GM12878 (cell line): Measurements from ENCODE around the gene BORCS6. TPM values are rescaled to one million over a fixed set of nuclear protein-coding genes. Genes with fewer than 3 reads are reported as not detected.

Experiments
- ATAC-seq: fragments of 200-7000 bp; cut with Tn5 transposase; 3 replicates; pipeline ENCODE4 v1.9.1; 2020; ENCODE audit warnings: mild to moderate bottlenecking, moderate library complexity
- BruUV-seq: library from RNA; stranded (reverse); fragments of 400-500 nt; replicated peaks from 2 replicates; lab custom pipeline; 2021; lab: Mats Ljungman, UMichigan
- CTCF ChIA-PET: fragments of 300-600 bp; sonication (Branson Sonifier 250); formaldehyde crosslinking; extraction: SDS; loops from one replicate; lab custom pipeline; 2021; ENCODE audit warnings: inconsistent platforms; lab: Yijun Ruan, JAX
- POLR2A ChIA-PET: fragments of 350-600 bp; formaldehyde crosslinking; extraction: SDS; loops from one replicate; lab custom pipeline; 2021; ENCODE audit warnings: inconsistent platforms; lab: Charles Lee
- RAD21 ChIA-PET: fragments of 300-600 bp; sonication (Branson Sonifier 250); formaldehyde crosslinking; loops from one replicate; lab custom pipeline; 2023; ENCODE audit warnings: antibody characterized with exemption; ENCODE audit not compliant: unreplicated experiment; lab: Charles Lee
- SMC1A ChIA-PET: fragments of 300-600 bp; sonication (Branson Sonifier 250); formaldehyde crosslinking; loops from one replicate; lab custom pipeline; 2023; ENCODE audit not compliant: unreplicated experiment, uncharacterized antibody; lab: Charles Lee
- DNase-seq: peaks from one replicate; pipeline ENCODE4 v3.0.0-alpha.2; 2011; ENCODE audit warnings: low read depth, low spot score
- FAIRE-seq: peaks from 3 replicates; lab custom pipeline; 2011; peaks lifted over from hg19 to GRCh38; lab: Jason Lieb, UNC
- H2AFZ ChIP-seq: 2 replicates; pipeline ENCODE4 v1.6.0; 2011; ENCODE audit warnings: low read depth, low read length, control low read depth; ENCODE audit not compliant: control insufficient read depth
- H3K27ac ChIP-seq: 2 replicates; pipeline ENCODE4 v1.5.1; 2011; ENCODE audit warnings: control low read depth; ENCODE audit not compliant: control insufficient read depth, insufficient read depth
- H3K27me3 ChIP-seq, 2 experiments: replicated peaks in 1 of 2; 2 replicates each; pipeline versions ENCODE4 v1.6.0 to v1.6.1; 2011; ENCODE audit warnings: low read length in 1 of 2; ENCODE audit not compliant: control insufficient read depth in 2 of 2, insufficient read depth in 2 of 2
- H3K36me3 ChIP-seq, 2 experiments: 2 replicates each; pipeline ENCODE4 v1.5.1; 2011; ENCODE audit warnings: low read length in 1 of 2; ENCODE audit not compliant: control insufficient read depth in 2 of 2, insufficient read depth in 2 of 2
- H3K4me1 ChIP-seq: 2 replicates; pipeline ENCODE4 v1.6.1; 2011; ENCODE audit warnings: mild to moderate bottlenecking, low read length, moderate library complexity, mixed read lengths; ENCODE audit not compliant: control insufficient read depth, insufficient read depth
- H3K4me2 ChIP-seq: 2 replicates; pipeline ENCODE4 v1.6.0; 2011; ENCODE audit warnings: control low read depth; ENCODE audit not compliant: control insufficient read depth, insufficient read depth
- H3K4me3 ChIP-seq: fragments of 200-600 bp; sonication (generic); 2 replicates; pipeline ENCODE4 v1.5.1; 2016
- H3K79me2 ChIP-seq: 2 replicates; pipeline ENCODE4 v1.6.0; 2011; ENCODE audit warnings: low read length; ENCODE audit not compliant: control insufficient read depth, insufficient read depth
- H3K9ac ChIP-seq: 2 replicates; pipeline ENCODE4 v1.8.0; 2011; ENCODE audit warnings: low read length, control low read depth, mixed read lengths; ENCODE audit not compliant: control insufficient read depth, insufficient read depth
- H3K9me3 ChIP-seq: replicated peaks from 3 replicates; pipeline ENCODE4 v1.5.1; 2011; ENCODE audit warnings: mild to moderate bottlenecking, low read length; ENCODE audit not compliant: control insufficient read depth, insufficient read depth
- H4K20me1 ChIP-seq: 2 replicates; pipeline ENCODE4 v1.6.0; 2011; ENCODE audit not compliant: control insufficient read depth, insufficient read depth
- BCLAF1 ChIP-seq: fragments of 450-650 bp; IDR thresholded peaks from 2 replicates; pipeline ENCODE4 v1.6.1; 2017; ENCODE audit warnings: antibody characterized with exemption, mild to moderate bottlenecking, moderate library complexity
- MYC ChIP-seq: IDR thresholded peaks from 2 replicates; pipeline ENCODE4 v1.6.1; 2011; ENCODE audit warnings: mild to moderate bottlenecking, low read length, moderate library complexity, inconsistent platforms; ENCODE audit not compliant: insufficient read depth, insufficient replicate concordance, insufficient read length, severe bottlenecking
- PML ChIP-seq: IDR thresholded peaks from 2 replicates; pipeline ENCODE4 v1.6.1; 2012; ENCODE audit warnings: low read length, inconsistent platforms
- STAT3 ChIP-seq: IDR thresholded peaks from 2 replicates; pipeline ENCODE4 v1.6.1; 2011; ENCODE audit warnings: low read depth, low read length, improper control_type of control experiment
- ZNF384 ChIP-seq: IDR thresholded peaks from 2 replicates; pipeline ENCODE4 v1.6.1; 2012; ENCODE audit warnings: low read depth, mild to moderate bottlenecking, low read length, improper control_type of control experiment, borderline replicate concordance
- WGBS: methylation state at CpG from one replicate; pipeline ENCODE4 v1.1.6; 2016; ENCODE audit warnings: low lambda C conversion rate; ENCODE audit not compliant: insufficient replicate concordance, insufficient coverage; ENCODE audit errors: missing lambda C conversion rate; 5-methylcytosine and 5-hydroxymethylcytosine counted together
- in situ Hi-C: fragments of 300-500 bp; cut with MboI; formaldehyde crosslinking; loops from 9 replicates; pipeline ENCODE4 v1.14.3; 2018; ENCODE audit warnings: mixed read lengths
- intact Hi-C: fragments of 100-400 bp; cut with micrococcal nuclease; formaldehyde crosslinking; loops from one replicate; pipeline ENCODE4 v1.14.2; 2022; ENCODE audit not compliant: unreplicated experiment
- polyA plus RNA-seq, 11 experiments: library from polyadenylated mRNA; depleted of rRNA in 4 of 11; unstranded in 6 of 11; stranded (reverse) in 5 of 11; fragments of >200 nt; fragmentation: Nextera tagmentation in 4 of 11; fragmentation: Illumina TruSeq in 1 of 11; extraction: Ambion mirVana in 4 of 11; extraction: Trizol in 1 of 11; gene quantifications; 1 replicate in 1 of 11; 2 replicates in 10 of 11; pipeline versions ENCODE4 v1.2.1 to v1.2.3, GENCODE V29; 2011 to 2016; ENCODE audit warnings: inconsistent platforms in 2 of 11, missing spikeins in 2 of 11, low read depth in 1 of 11
- total RNA-seq, 4 experiments: library from RNA; depleted of rRNA in 3 of 4; stranded (reverse); fragments of >200 nt in 3 of 4; fragmentation: Illumina TruSeq in 1 of 4; extraction: Trizol in 1 of 4; gene quantifications; 2 replicates each; pipeline versions ENCODE4 v1.2.1 to v1.2.3, GENCODE V29; 2013 to 2021

BORCS6 gene
- total and polyA plus RNA-seq, 10 of the 15 experiments (the other 5 are each of a cell fraction or from before 2014, with no cell fraction given): 0.37 to 14.1 (median 6.7) TPM

- no peak for TF ChIP-seq BCLAF1
Measured at GRCh38 chr17:8160741-8161221, 29.2 kb downstream of the BORCS6 start (continued).

- no peak for DNase-seq
- Histone ChIP-seq H3K4me3 (no peak overlapping the region), H3K4me2 (no peak overlapping the region), H4K20me1 (no peaks in the 10 kb centered on the region), H3K36me3 (peaks cover 0 to 5% of the 10 kb centered on the region in 2 experiments; a peak in 1 of 4 replicates), H3K79me2 (peaks cover 26% of the 10 kb centered on the region), H3K4me1 (peaks cover 37% of the 10 kb centered on the region), H2AFZ (no peak overlapping the region), H3K9ac (no peak overlapping the region), H3K27ac (no peak overlapping the region), H3K9me3 (no peaks in the 10 kb centered on the region), H3K27me3 (no peaks in the 10 kb centered on the region)
- no peak for FAIRE-seq
- no peak for ATAC-seq
- intact Hi-C loops: loop anchor here (5.0 kb wide), 1 partner anchor 98 kb away; no protein-coding TSS in a partner anchor
- TF ChIP-seq MYC: no peak
- no peak for TF ChIP-seq PML
- TF ChIP-seq ZNF384: peak; percentile 89
- TF ChIP-seq STAT3: no peak
- 96% methylated on average over 2 of the region's 4 CpGs for WGBS
- POLR2A ChIA-PET: interaction anchor here (0.9 to 1.6 kb wide), 2 partner anchors 8 to 18 kb away, joined by 3 read pairs; partner anchors contain the start of gene PER1
- CTCF ChIA-PET: interaction anchor here (0.6 to 5.3 kb wide), 10 partner anchors 10 to 140 kb away, joined by 3 to 46 read pairs (median 6); partner anchors contain the start of gene HES7
- in situ Hi-C loops: no loop called here
- SMC1A ChIA-PET: interaction anchor here (0.6 to 2.7 kb wide), 8 partner anchors 9 to 141 kb away, joined by 3 to 15 read pairs (median 6); no protein-coding TSS in a partner anchor
- RAD21 ChIA-PET: interaction anchor here (1.0 to 1.8 kb wide), 3 partner anchors 13 to 33 kb away, joined by 3 to 6 read pairs (median 3); no protein-coding TSS in a partner anchor
- no TSS peak for BruUV-seq
Measured at GRCh38 chr17:8160224-8160577, 29.8 kb downstream of the BORCS6 start.
